BLaER1 (cell line): ENCODE measurements around the gene CELA3B.
"Not testable (repeated sequence)": the region's sequence is repeated elsewhere in the genome, so short reads cannot be mapped to it uniquely, and the experiment has no call there.

Source experiments
- H3K27ac ChIP-seq: shearing (Covaris generic); formaldehyde crosslinking; 2 replicates; pipeline ENCODE4 v1.8.1; 2022
- H3K27me3 ChIP-seq: shearing (Covaris generic); formaldehyde crosslinking; 2 replicates; pipeline ENCODE4 v1.8.1; 2022
- H3K36me3 ChIP-seq: shearing (Covaris generic); formaldehyde crosslinking; 2 replicates; pipeline ENCODE4 v1.8.1; 2022
- H3K4me1 ChIP-seq: shearing (Covaris generic); formaldehyde crosslinking; 2 replicates; pipeline ENCODE4 v1.8.1; 2022
- H3K4me2 ChIP-seq: shearing (Covaris generic); formaldehyde crosslinking; 2 replicates; pipeline ENCODE4 v1.8.1; 2022
- H3K4me3 ChIP-seq: shearing (Covaris generic); formaldehyde crosslinking; 2 replicates; pipeline ENCODE4 v1.8.1; 2022
- H3K9ac ChIP-seq: shearing (Covaris generic); formaldehyde crosslinking; 2 replicates; pipeline ENCODE4 v1.8.1; 2022
- H3K9me3 ChIP-seq: shearing (Covaris generic); formaldehyde crosslinking; 2 replicates; pipeline ENCODE4 v1.8.1; 2022
- H4K20me1 ChIP-seq: shearing (Covaris generic); formaldehyde crosslinking; 2 replicates; pipeline ENCODE4 v1.8.1; 2022
- Cebpa-rat ChIP-seq: shearing (Covaris generic); IDR thresholded peaks from 2 replicates; pipeline ENCODE4 v1.8.1; 2022

The CELA3B gene

DNA sequence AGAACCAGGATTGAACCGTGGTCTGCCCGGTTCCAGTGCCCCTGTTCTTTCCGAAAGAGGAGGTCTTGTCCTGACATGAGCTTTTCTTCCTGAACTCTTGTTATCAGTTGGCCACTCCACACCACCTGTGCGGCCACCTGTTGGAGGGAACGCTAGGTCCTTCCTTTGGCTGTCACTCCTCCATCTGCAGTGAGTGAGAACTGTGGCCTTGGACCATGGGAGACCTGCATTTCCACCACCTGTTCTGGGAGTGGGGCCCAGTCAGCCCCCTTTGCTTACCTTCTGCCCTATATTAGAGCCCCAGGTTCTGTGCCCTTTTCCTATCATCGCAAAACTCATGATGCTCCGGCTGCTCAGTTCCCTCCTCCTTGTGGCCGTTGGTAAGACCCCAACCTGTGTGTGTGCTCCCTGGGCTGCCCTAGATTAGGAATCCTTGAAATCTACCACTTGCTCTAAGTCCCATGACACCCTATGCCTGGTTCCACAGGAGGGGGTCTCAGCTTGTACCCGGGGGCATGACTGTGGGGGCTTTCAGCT is at the start of gene CELA3B:
CELA3B (plus strand) TSS at position 320 of the 537 bp plus-strand sequence; CDS start at position 338, 18 bp downstream.
- H3K9me3 ChIP-seq, H3K9ac ChIP-seq, H4K20me1 ChIP-seq, H3K36me3 ChIP-seq, H3K4me3 ChIP-seq, H3K4me1 ChIP-seq, H3K27me3 ChIP-seq, H3K4me2 ChIP-seq, H3K27ac ChIP-seq: not testable (repeated sequence)

GRCh38 chr1:21927533-21928237 is 49.1 kb upstream of the CELA3B start:
- H3K27ac ChIP-seq, result peak overlapping the region; percentile 69
- H3K4me1 ChIP-seq, result peaks cover 82% of the 10 kb centered on the region
- H3K4me3 ChIP-seq, result no peak overlapping the region
- H4K20me1 ChIP-seq, result no peaks in the 10 kb centered on the region
- H3K36me3 ChIP-seq, result 0 out of 2 replicates have a peak, but pooled peaks cover 6% of the 10 kb centered on the region
- TF ChIP-seq Cebpa-rat, result no peak
- no peaks in the 10 kb centered on the region for H3K27me3 ChIP-seq
- H3K9ac ChIP-seq, result peak overlapping the region; percentile 50
- H3K4me2 ChIP-seq, result peak overlapping the region; percentile 78
- no peaks in the 10 kb centered on the region for H3K9me3 ChIP-seq

GRCh38 chr1:21930080-21930571 is 46.7 kb upstream of the CELA3B start:
- H3K4me3 ChIP-seq, result no peak overlapping the region
- no peak overlapping the region for H3K9ac ChIP-seq
- H3K9me3 ChIP-seq, result no peaks in the 10 kb centered on the region
- peaks cover 82% of the 10 kb centered on the region for H3K4me1 ChIP-seq
- no peak overlapping the region for H3K27ac ChIP-seq
- 0 out of 2 replicates have a peak, but pooled peaks cover 6% of the 10 kb centered on the region for H3K36me3 ChIP-seq
- H3K4me2 ChIP-seq, result no peak overlapping the region
- H4K20me1 ChIP-seq, result no peaks in the 10 kb centered on the region
- H3K27me3 ChIP-seq, result no peaks in the 10 kb centered on the region
- no peak for TF ChIP-seq Cebpa-rat

DNA sequence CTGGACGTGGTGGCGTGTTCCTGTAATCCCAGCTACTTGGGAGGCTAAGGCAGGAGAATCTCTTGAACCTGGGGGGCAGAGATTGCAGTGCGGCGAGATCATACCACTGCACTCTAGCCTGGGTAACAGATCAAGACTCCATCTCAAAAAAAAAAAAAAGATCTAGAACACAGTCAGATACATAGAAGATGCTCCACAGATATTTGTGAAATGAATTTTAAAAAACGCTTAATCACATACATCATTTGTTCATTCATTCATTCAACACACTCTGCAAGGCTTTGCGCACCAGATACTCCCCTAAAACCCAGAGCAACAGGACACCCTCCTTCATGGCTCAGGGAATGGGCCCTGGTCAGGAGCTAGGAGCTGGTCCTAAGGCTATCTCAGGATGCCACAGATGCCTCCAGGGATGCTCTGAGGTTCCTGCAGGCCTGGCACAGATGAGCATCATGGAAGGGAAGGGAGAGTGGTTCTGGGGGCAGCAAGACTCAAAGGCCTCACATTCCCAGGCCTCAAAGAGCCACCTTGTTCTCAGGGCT is 46.1 kb upstream of the CELA3B start:
- H3K9me3 ChIP-seq, result no peaks in the 10 kb centered on the region
- 0 out of 2 replicates have a peak, but pooled peaks cover 6% of the 10 kb centered on the region for H3K36me3 ChIP-seq
- H4K20me1 ChIP-seq, result no peaks in the 10 kb centered on the region
- no peak for TF ChIP-seq Cebpa-rat
- no peaks in the 10 kb centered on the region for H3K27me3 ChIP-seq
- H3K4me1 ChIP-seq, result peaks cover 82% of the 10 kb centered on the region
- no peak overlapping the region for H3K4me2 ChIP-seq
- no peak overlapping the region for H3K9ac ChIP-seq
- H3K27ac ChIP-seq, result peak overlapping the region; percentile 61; the same call in 1 of the 2 replicates
- no peak overlapping the region for H3K4me3 ChIP-seq

GRCh38 chr1:21931171-21932093 is 45.4 kb upstream of the CELA3B start:
- Histone ChIP-seq H3K4me1 (peaks cover 82% of the 10 kb centered on the region), H3K9ac (peak overlapping the region; percentile 65), H3K36me3 (0 out of 2 replicates have a peak, but pooled peaks cover 6% of the 10 kb centered on the region), H3K27ac (peak overlapping the region; percentile 61), H3K27me3 (no peaks in the 10 kb centered on the region), H4K20me1 (no peaks in the 10 kb centered on the region), H3K4me2 (peak overlapping the region; percentile 74), H3K4me3 (no peak overlapping the region), H3K9me3 (no peaks in the 10 kb centered on the region)
- no peak for TF ChIP-seq Cebpa-rat

GRCh38 chr1:21932127-21932526 is 44.7 kb upstream of the CELA3B start:
- Histone ChIP-seq H3K27ac (peak overlapping the region; percentile 61), H3K9ac (peak overlapping the region; percentile 65), H4K20me1 (no peaks in the 10 kb centered on the region), H3K36me3 (0 out of 2 replicates have a peak, but pooled peaks cover 6% of the 10 kb centered on the region), H3K9me3 (no peaks in the 10 kb centered on the region), H3K4me2 (peak overlapping the region; percentile 74), H3K4me3 (no peak overlapping the region), H3K4me1 (peaks cover 77% of the 10 kb centered on the region), H3K27me3 (no peaks in the 10 kb centered on the region)
- 0 out of 2 replicates have a peak, but pooled peaks have one; percentile 13 for TF ChIP-seq Cebpa-rat

DNA sequence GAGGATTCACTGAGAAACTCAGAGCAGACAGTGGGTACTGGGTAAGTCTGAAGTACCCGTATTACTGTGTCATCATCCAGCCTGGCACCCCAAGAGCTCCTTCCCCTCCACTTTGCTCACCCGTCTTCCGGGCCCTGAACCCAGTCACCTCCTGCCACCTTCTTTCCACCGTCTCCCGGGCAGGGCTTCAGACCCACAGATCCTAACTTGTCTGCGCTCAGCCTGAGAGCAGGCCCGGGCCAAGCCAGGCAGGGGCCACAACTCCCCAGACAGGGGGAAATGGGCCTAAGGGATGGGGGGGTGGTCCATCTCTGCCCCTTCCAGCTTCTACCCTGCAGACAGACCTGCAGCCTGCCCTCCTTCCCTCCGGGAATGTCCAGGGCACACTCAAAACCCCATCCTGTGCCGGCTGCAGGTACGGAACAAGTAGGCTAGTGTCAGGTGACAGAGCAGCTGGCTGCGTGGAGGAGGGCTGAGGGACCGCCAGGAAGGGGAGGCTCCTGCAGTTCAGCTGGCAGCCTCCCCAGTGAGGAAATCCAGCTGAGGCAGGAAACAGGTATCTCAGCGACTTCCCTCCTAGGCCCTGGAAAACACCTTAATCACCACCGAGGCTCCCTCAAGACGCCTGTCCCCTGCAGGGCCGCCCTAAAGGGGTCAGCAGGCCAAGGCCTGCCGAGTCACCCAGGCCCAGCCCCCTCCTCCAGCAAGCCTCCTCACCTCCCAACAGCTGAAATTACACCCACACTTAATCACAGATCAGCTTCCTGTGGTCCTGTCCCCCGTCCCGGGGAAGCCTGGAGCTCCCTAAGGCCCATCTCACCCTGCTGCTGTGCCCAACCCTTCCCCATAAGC is 43.2 kb upstream of the CELA3B start:
- H3K27ac ChIP-seq, result peak overlapping the region; percentile 69
- no peak overlapping the region for H3K4me3 ChIP-seq
- peak overlapping the region; percentile 59 for H3K9ac ChIP-seq

GRCh38 chr1:21935393-21935804 is 41.4 kb upstream of the CELA3B start:
- Histone ChIP-seq H3K4me3 (peak overlapping the region; percentile 74; the same call in 1 of the 2 replicates), H3K9me3 (no peaks in the 10 kb centered on the region), H3K9ac (0 out of 2 replicates have a peak overlapping the region, but pooled peaks have one; percentile 2), H3K36me3 (no peaks in the 10 kb centered on the region), H3K27ac (0 out of 2 replicates have a peak overlapping the region, but pooled peaks have one; percentile 60), H3K4me2 (peak overlapping the region; percentile 97), H3K4me1 (peaks cover 90% of the 10 kb centered on the region), H3K27me3 (no peaks in the 10 kb centered on the region), H4K20me1 (no peaks in the 10 kb centered on the region)
- TF ChIP-seq Cebpa-rat, result no peak

More for the DNA sequence above, 43.2 kb upstream of the CELA3B start:
- no peaks in the 10 kb centered on the region for H4K20me1 ChIP-seq
- no peaks in the 10 kb centered on the region for H3K9me3 ChIP-seq
- no peaks in the 10 kb centered on the region for H3K27me3 ChIP-seq
- 0 out of 2 replicates have a peak, but pooled peaks cover 6% of the 10 kb centered on the region for H3K36me3 ChIP-seq
- no peak for TF ChIP-seq Cebpa-rat
- peaks cover 74% of the 10 kb centered on the region for H3K4me1 ChIP-seq
- peak overlapping the region; percentile 74 for H3K4me2 ChIP-seq
